Colonic mucosa (tissue), 4 donors: ENCODE results near the gene FBXO3. TPM values are rescaled to one million over a fixed set of nuclear protein-coding genes. Genes with fewer than 3 reads are reported as not detected.
"Not testable (repeated sequence)": the region's sequence is repeated elsewhere in the genome, so short reads cannot be mapped to it uniquely, and the experiment has no call there.

ENCODE experiments used
- DNase-seq: peaks from one replicate; pipeline ENCODE4 v3.0.0-alpha.2; 2020
- H3K27ac ChIP-seq: fragments of 200-600 bp; one replicate; pipeline ENCODE4 v1.8.0; 2021
- H3K27me3 ChIP-seq: fragments of 200-600 bp; one replicate; pipeline ENCODE4 v1.8.0; 2021
- H3K36me3 ChIP-seq: fragments of 200-600 bp; one replicate; pipeline ENCODE4 v1.8.0; 2021
- H3K4me1 ChIP-seq: fragments of 200-600 bp; one replicate; pipeline ENCODE4 v1.8.0; 2021; ENCODE audit warnings: mild to moderate bottlenecking
- H3K4me3 ChIP-seq: fragments of 200-600 bp; one replicate; pipeline ENCODE4 v1.8.0; 2021
- H3K9ac ChIP-seq, 2 donors: one replicate each; pipeline ENCODE4 v1.7.0; 2013; ENCODE audit warnings: control low read depth in 2 of 2, low read depth in 2 of 2, low read length in 2 of 2
- H3K9me3 ChIP-seq: fragments of 200-600 bp; one replicate; pipeline ENCODE4 v1.8.0; 2021
- intact Hi-C: fragments of 100-400 bp; cut with DNase I; formaldehyde crosslinking; loops from one replicate; pipeline ENCODE4 v1.14.1; 2022
- total RNA-seq, 2 donors: library from RNA; stranded (reverse); fragmentation: NEBNext Ultra II Directional in 1 of 2; extraction: Animal tissue kit (Norgen Biotek cat#: 25700) in 1 of 2; gene quantifications; one replicate each; pipeline ENCODE4 v1.2.1, GENCODE V29; 2021
- TF ChIP-seq, protein P1 (sequence below): fragments of 200-600 bp; IDR thresholded peaks from one replicate; pipeline ENCODE4 v1.8.0; 2022; ENCODE audit warnings: antibody characterized with exemption, mild to moderate bottlenecking
- donor health status: healthy.
- donor health status: DM: no; HTN: no; CAD: no.
- donor health status: DM: no; HTN: no; CAD: no.

The FBXO3 gene
- total RNA-seq, 2 donors from 2014 or later: 30.0 to 36.9 TPM

- H3K27me3 ChIP-seq: no peaks in the 10 kb centered on the region
- no peaks in the 10 kb centered on the region for H3K9me3 ChIP-seq
- intact Hi-C loops: loop anchor here (5.0 kb wide), 1 partner anchor 362 kb away; no protein-coding TSS in a partner anchor
- H3K27ac ChIP-seq: peak overlapping the region; percentile 93
- TF ChIP-seq, protein P1, sequence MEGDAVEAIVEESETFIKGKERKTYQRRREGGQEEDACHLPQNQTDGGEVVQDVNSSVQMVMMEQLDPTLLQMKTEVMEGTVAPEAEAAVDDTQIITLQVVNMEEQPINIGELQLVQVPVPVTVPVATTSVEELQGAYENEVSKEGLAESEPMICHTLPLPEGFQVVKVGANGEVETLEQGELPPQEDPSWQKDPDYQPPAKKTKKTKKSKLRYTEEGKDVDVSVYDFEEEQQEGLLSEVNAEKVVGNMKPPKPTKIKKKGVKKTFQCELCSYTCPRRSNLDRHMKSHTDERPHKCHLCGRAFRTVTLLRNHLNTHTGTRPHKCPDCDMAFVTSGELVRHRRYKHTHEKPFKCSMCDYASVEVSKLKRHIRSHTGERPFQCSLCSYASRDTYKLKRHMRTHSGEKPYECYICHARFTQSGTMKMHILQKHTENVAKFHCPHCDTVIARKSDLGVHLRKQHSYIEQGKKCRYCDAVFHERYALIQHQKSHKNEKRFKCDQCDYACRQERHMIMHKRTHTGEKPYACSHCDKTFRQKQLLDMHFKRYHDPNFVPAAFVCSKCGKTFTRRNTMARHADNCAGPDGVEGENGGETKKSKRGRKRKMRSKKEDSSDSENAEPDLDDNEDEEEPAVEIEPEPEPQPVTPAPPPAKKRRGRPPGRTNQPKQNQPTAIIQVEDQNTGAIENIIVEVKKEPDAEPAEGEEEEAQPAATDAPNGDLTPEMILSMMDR: no peak
- peak overlapping the region; percentile 90 for H3K4me3 ChIP-seq
- peak overlapping the region; percentile 91 to 94 for H3K9ac ChIP-seq
- peak; percentile 69 for DNase-seq
- H3K36me3 ChIP-seq: no peaks in the 10 kb centered on the region
- peaks cover 10% of the 10 kb centered on the region for H3K4me1 ChIP-seq
These were observed 39.7 kb downstream of the FBXO3 start for GRCh38 chr11:33734441-33735270.

- H3K36me3 ChIP-seq: no peaks in the 10 kb centered on the region
- H3K4me1 ChIP-seq: peaks cover 10% of the 10 kb centered on the region
- peak overlapping the region in 1 of 2 donors; percentile 12 for H3K9ac ChIP-seq
- TF ChIP-seq, protein P1: no peak
- H3K27me3 ChIP-seq: no peaks in the 10 kb centered on the region
- intact Hi-C loops: no loop called here
- peak overlapping the region; percentile 93 for H3K27ac ChIP-seq
- H3K4me3 ChIP-seq: peak overlapping the region; percentile 90
- no peak for DNase-seq
- H3K9me3 ChIP-seq: no peaks in the 10 kb centered on the region
These were observed 40.3 kb downstream of the FBXO3 start for GRCh38 chr11:33733980-33734379.

GRCh38 chr11:33731723-33732531 is 42.4 kb downstream of the FBXO3 start:
- TF ChIP-seq, protein P1: no peak
- Histone ChIP-seq H3K9ac (no peak overlapping the region), H3K27me3 (no peaks in the 10 kb centered on the region), H3K9me3 (no peaks in the 10 kb centered on the region), H3K27ac (peak overlapping the region; percentile 56), H3K4me3 (no peak overlapping the region), H3K36me3 (no peaks in the 10 kb centered on the region), H3K4me1 (peaks cover 10% of the 10 kb centered on the region)
- no peak for DNase-seq
- intact Hi-C loops: no loop called here

GRCh38 chr11:33730716-33731115 is 43.6 kb downstream of the FBXO3 start:
- Histone ChIP-seq H3K9me3 (no peaks in the 10 kb centered on the region), H3K36me3 (no peaks in the 10 kb centered on the region), H3K4me3 (no peak overlapping the region), H3K9ac (no peak overlapping the region), H3K27me3 (no peaks in the 10 kb centered on the region), H3K4me1 (peaks cover 10% of the 10 kb centered on the region), H3K27ac (no peak overlapping the region)
- TF ChIP-seq, protein P1: no peak
- intact Hi-C loops: no loop called here
- DNase-seq: no peak

- not testable (repeated sequence) for H3K9me3 ChIP-seq
These were observed 45.2 kb downstream of the FBXO3 start for GRCh38 chr11:33729072-33729664.

DNA sequence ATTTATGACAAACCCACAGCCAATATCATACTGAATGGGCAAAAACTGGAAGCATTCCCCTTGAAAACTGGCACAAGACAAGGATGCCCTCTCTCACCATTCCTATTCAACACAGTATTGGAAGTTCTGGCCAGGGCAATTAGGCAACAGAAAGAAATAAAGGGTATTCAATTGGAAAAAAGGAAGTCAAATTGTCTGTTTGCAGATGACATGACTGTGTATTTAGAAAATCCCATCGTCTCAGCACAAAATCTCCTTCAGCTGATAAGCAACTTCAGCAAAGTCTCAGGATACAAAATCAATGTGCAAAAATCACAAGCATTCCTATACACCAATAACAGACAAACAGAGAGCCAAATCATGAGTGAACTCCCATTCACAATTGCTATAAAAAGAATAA is 46.8 kb downstream of the FBXO3 start:
- H3K27ac ChIP-seq, intact Hi-C loops, DNase-seq, H3K9me3 ChIP-seq, H3K36me3 ChIP-seq, H3K9ac ChIP-seq, H3K27me3 ChIP-seq, H3K4me3 ChIP-seq: not testable (repeated sequence)
- H3K4me1 ChIP-seq: peaks cover 19% of the 10 kb centered on the region

More at GRCh38 chr11:33729072-33729664, 45.2 kb downstream of the FBXO3 start:
- H3K36me3 ChIP-seq, DNase-seq, H3K9ac ChIP-seq, H3K4me3 ChIP-seq, H3K27ac ChIP-seq, intact Hi-C loops, H3K27me3 ChIP-seq: not testable (repeated sequence)
- peaks cover 16% of the 10 kb centered on the region for H3K4me1 ChIP-seq
